ENCODE results near the gene GRIP2. TPM values are rescaled to one million over a fixed set of nuclear protein-coding genes. Genes with fewer than 3 reads are reported as not detected.

GRIP2 gene
- polyA plus RNA-seq, 1 donor from 2014 or later: 8.6 TPM

- Histone ChIP-seq H3K27me3 (ENCODE audit: insufficient read depth, low read depth, low read length) (no peaks in the 10 kb centered on the region), H3K4me3 (ENCODE audit: low read length) (no peak overlapping the region), H3K27ac (ENCODE audit: low read length) (no peak overlapping the region), H3K79me2 (replicated peaks; ENCODE audit: insufficient read depth, low read length) (no peaks in the 10 kb centered on the region), H3F3A (ENCODE audit: insufficient read depth, low read length, poor library complexity, severe bottlenecking) (no peaks in the 10 kb centered on the region), H3K9ac (ENCODE audit: low read length) (no peak overlapping the region), H3K36me3 (ENCODE audit: insufficient read depth, low read length) (no peaks in the 10 kb centered on the region), H2AFZ (ENCODE audit: low read depth, low read length) (no peak overlapping the region), H3K9me3 (ENCODE audit: low read length) (no peaks in the 10 kb centered on the region), H4K20me1 (ENCODE audit: insufficient read depth) (no peaks in the 10 kb centered on the region), H3K9me2 (ENCODE audit: insufficient read depth, low read length) (no peaks in the 10 kb centered on the region), H3K4me2 (ENCODE audit: low read length) (no peak overlapping the region)
- TF ChIP-seq TAF1 (IDR thresholded peaks at IDR 0.05; ENCODE audit: low read depth) (no peak), SMC3 (conservative IDR thresholded peaks at IDR 0.05; ENCODE audit: poor library complexity) (no peak), RAD21 (conservative IDR thresholded peaks at IDR 0.05) (no peak), EZH2 (IDR thresholded peaks at IDR 0.05; ENCODE audit: borderline replicate concordance, insufficient read depth, low read length, poor library complexity, severe bottlenecking) (no peak), CTCF (IDR thresholded peaks at IDR 0.05; ENCODE audit: poor library complexity, severe bottlenecking) (no peak)
Measured at GRCh38 chr3:14508505-14508819, 31.7 kb downstream of the GRIP2 start.

- H4K20me1 ChIP-seq (ENCODE audit: insufficient read depth): no peaks in the 10 kb centered on the region
- H3K4me2 ChIP-seq (ENCODE audit: low read length): no peak overlapping the region
- H3K36me3 ChIP-seq (ENCODE audit: insufficient read depth, low read length): no peaks in the 10 kb centered on the region
- H3K27me3 ChIP-seq (ENCODE audit: insufficient read depth, low read depth, low read length): no peaks in the 10 kb centered on the region
- H3K9me3 ChIP-seq (ENCODE audit: low read length): peaks cover 5% of the 10 kb centered on the region
- no peaks in the 10 kb centered on the region for H3K79me2 ChIP-seq (replicated peaks; ENCODE audit: insufficient read depth, low read length)
- H3K27ac ChIP-seq (ENCODE audit: low read length): no peak overlapping the region
- H3K9ac ChIP-seq (ENCODE audit: low read length): no peak overlapping the region
- no peaks in the 10 kb centered on the region for H3F3A ChIP-seq (ENCODE audit: insufficient read depth, low read length, poor library complexity, severe bottlenecking)
- no peak for TF ChIP-seq POLR2AphosphoS5 (IDR thresholded peaks at IDR 0.05)
- TF ChIP-seq CTCF (IDR thresholded peaks at IDR 0.05; ENCODE audit: poor library complexity, severe bottlenecking): no peak
- TF ChIP-seq SMC3 (conservative IDR thresholded peaks at IDR 0.05; ENCODE audit: poor library complexity): no peak
- TF ChIP-seq REST (IDR thresholded peaks at IDR 0.05; ENCODE audit: borderline replicate concordance): no peak
- TF ChIP-seq EP300 (conservative IDR thresholded peaks at IDR 0.05; ENCODE audit: poor library complexity, severe bottlenecking): no peak
- no peak for TF ChIP-seq EZH2 (IDR thresholded peaks at IDR 0.05; ENCODE audit: borderline replicate concordance, insufficient read depth, low read length, poor library complexity, severe bottlenecking)
- TF ChIP-seq TAF1 (IDR thresholded peaks at IDR 0.05; ENCODE audit: low read depth): no peak
- no peak for TF ChIP-seq RAD21 (conservative IDR thresholded peaks at IDR 0.05)
- no peak for TF ChIP-seq MXI1 (conservative IDR thresholded peaks at IDR 0.05; ENCODE audit: poor library complexity, severe bottlenecking)
- H3K9me2 ChIP-seq (ENCODE audit: insufficient read depth, low read length): no peaks in the 10 kb centered on the region
- H3K4me3 ChIP-seq (ENCODE audit: low read length): no peak overlapping the region
- no peak overlapping the region for H2AFZ ChIP-seq (ENCODE audit: low read depth, low read length)
Measured at GRCh38 chr3:14507757-14508504, 32.2 kb downstream of the GRIP2 start.
